T-helper 1 cell treated with Interleukin-12 subunit alpha and Interleukin-12 subunit beta and Interleukin-4 antibody, amounts not matched to agents 30 μg/mL and 1 μg/mL, for 36 hours (primary cell): Measurements from ENCODE around the gene MIA3.
A peak's percentile ranks its signal among the peaks of the same experiment; 100 is the strongest.
"Not testable (repeated sequence)": the region's sequence is repeated elsewhere in the genome, so short reads cannot be mapped to it uniquely, and the experiment has no call there.

Experiments used
- H3K27ac Mint-ChIP-seq: one replicate; pipeline ENCODE4 v1.8.0; 2021; ENCODE audit warnings: mild to moderate bottlenecking, mixed read lengths
- H3K27me3 Mint-ChIP-seq: one replicate; pipeline ENCODE4 v1.8.0; 2021; ENCODE audit warnings: low read depth, mixed read lengths
- H3K36me3 Mint-ChIP-seq: one replicate; pipeline ENCODE4 v1.8.0; 2021; ENCODE audit warnings: low read depth, mixed read lengths
- H3K4me1 Mint-ChIP-seq: one replicate; pipeline ENCODE4 v1.8.0; 2021; ENCODE audit warnings: low read depth, mixed read lengths
- H3K4me3 Mint-ChIP-seq: one replicate; pipeline ENCODE4 v1.8.0; 2021; ENCODE audit warnings: mild to moderate bottlenecking, moderate library complexity, mixed read lengths
- H3K9me3 Mint-ChIP-seq: one replicate; pipeline ENCODE4 v1.8.0; 2021; ENCODE audit warnings: mixed read lengths

The MIA3 gene

DNA sequence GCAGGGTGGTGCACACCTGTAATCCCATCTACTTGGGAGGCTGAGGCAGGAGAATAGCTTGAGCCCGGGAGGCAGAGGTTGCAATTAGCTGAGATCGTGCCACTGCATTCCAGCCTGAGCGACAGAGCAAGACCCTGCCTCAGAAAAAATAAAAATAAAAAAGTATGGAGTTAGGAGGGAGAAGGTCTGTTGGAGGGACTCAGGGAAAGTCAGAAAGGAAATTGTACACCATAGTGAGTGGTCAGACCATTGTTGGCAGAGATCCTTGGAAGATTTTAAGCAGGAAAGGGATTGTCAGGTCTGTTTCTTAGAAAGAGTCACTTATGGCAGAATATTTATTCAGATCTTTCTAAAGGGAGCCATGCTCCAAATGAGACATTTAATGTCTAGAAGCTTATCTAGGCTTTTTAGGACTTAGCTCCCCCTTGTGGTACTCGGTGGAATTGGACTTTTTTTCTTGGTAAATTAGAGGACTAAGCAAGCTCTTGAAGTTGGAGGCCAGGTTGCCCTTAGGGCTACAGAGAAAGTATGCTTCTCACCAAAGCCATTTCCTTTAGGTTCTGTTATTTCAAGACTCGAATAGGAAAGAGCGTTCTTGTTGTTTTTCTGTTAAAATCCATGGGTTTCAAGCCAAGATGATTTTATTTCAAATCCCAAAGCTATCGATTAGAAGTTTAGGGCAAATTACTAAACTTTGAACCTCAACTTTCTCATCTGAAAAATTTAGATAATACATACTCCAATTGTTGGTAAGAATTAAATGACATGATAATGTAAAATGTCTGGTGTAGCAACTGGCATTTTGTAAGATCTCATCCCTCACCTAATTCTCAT, 16.5 kb downstream of the MIA3 start:
- Mint-ChIP-seq H3K27me3 (no peaks in the 10 kb centered on the region), H3K36me3 (peaks cover 34% of the 10 kb centered on the region), H3K4me3 (no peak overlapping the region), H3K27ac (no peak overlapping the region), H3K4me1 (peaks cover 13% of the 10 kb centered on the region), H3K9me3 (no peaks in the 10 kb centered on the region)

DNA sequence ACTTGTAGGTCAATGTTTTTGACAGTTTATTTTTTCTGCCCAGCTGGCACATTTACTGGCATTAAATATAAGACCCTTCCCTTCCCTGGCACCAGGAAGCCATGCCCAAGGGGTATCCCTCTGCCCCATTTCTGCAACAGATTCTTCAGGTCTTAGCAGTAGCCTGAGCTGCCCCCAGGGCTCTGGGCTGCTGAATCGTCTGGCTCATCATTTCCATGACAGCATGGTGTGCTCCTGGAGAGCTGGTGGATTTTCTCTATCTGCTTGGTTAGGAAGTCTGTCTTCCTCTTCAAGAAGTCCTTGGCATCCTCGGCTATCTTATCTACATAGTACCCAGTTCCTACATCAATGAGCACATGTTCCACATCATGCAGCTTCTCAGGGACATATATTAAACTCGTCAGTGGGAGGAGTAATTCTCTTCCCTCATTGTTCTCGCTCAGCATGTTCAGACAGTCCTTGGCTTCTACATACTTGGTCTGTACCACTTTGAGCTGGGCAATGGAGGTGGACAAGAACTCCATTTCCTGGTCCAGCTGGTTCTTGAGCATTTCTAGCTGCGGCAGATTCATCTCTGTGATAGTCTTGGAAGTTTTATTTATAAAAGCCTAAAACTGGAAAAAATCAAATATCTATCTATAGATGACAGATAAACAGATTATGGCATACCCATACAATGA, 23.5 kb downstream of the MIA3 start:
- H3K36me3 Mint-ChIP-seq: peaks cover 22% of the 10 kb centered on the region
- H3K27ac Mint-ChIP-seq: no peak overlapping the region
- no peaks in the 10 kb centered on the region for H3K9me3 Mint-ChIP-seq
- peaks cover 17% of the 10 kb centered on the region for H3K4me1 Mint-ChIP-seq
- no peak overlapping the region for H3K4me3 Mint-ChIP-seq
- H3K27me3 Mint-ChIP-seq: no peaks in the 10 kb centered on the region

DNA sequence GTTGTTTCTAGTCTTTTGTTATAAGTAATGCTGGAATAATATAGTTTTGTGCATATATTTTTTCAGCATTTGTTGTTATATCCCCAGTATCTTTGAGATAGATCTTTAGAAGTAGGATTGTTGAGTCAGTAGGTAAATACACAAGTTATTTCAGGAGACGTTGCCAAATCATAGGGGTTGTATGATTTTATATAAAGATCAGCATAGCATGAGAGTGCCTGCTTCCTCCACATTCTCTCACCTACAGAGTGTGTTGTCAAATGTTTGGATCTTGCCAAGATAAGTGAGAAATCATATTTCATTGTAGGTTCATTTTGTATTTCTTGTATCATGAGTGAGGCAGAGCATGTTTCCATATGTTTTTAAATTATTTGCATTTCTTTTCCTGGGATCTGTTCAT, 24.6 kb downstream of the MIA3 start:
- no peaks in the 10 kb centered on the region for H3K9me3 Mint-ChIP-seq
- peaks cover 21% of the 10 kb centered on the region for H3K36me3 Mint-ChIP-seq
- peaks cover 17% of the 10 kb centered on the region for H3K4me1 Mint-ChIP-seq
- no peaks in the 10 kb centered on the region for H3K27me3 Mint-ChIP-seq
- peak overlapping the region; percentile 50 for H3K27ac Mint-ChIP-seq
- peak overlapping the region; percentile 46 for H3K4me3 Mint-ChIP-seq

DNA sequence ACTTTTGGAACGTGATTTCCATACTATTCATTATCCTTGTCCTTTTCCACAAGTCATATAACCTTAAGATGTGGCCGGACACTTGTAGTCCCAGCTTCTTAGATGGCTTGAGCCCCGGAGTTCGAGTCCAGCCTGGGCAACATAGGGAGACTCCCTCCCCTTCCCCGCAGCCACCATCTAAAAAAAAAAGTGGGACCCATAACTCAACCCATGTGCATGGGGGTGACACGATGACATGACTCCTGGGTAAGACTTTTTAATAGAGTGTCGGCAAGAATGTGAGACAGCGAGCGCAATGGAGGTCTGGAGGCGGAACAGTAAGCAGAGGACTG, 25.7 kb downstream of the MIA3 start:
- H3K36me3 Mint-ChIP-seq: peaks cover 24% of the 10 kb centered on the region
- H3K4me1 Mint-ChIP-seq: peaks cover 19% of the 10 kb centered on the region
- H3K27ac Mint-ChIP-seq: peak overlapping the region; percentile 95
- no peaks in the 10 kb centered on the region for H3K27me3 Mint-ChIP-seq
- peak overlapping the region; percentile 96 for H3K4me3 Mint-ChIP-seq
- H3K9me3 Mint-ChIP-seq: no peaks in the 10 kb centered on the region

DNA sequence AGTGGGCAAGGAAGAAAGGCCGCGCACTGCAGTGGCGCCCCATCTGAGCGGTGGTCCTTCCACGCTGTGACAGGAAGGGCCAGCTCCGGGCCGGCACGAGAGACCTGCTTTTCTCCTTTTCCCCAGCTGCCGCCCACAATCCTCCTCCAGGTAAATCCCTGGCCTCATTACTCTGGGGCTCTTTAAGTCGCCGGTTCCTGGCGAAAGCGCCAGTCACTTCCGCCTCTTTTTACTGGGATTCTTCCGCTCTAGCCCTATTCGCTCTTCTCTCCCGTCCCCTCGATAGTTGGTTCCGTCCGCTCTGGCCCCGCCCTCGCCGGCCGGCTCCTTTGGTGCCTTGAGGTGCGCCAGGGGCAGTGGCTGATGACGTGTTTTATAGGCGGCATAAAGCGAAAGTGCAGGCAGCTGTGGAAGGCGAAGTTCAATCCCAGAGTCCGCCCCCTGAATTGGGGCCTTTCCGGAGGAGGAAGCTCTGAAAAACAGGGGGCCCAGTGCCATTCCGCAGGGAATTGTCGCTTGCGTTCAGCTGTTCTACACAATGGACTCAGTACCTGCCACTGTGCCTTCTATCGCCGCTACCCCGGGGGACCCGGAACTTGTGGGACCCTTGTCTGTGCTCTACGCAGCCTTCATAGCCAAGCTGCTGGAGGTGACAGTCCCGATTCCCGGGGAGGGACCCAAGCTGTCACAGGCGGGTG, 26.2 kb downstream of the MIA3 start:
- H3K27me3 Mint-ChIP-seq: no peaks in the 10 kb centered on the region
- peak overlapping the region; percentile 95 for H3K27ac Mint-ChIP-seq
- H3K4me3 Mint-ChIP-seq: peak overlapping the region; percentile 96
- peaks cover 24% of the 10 kb centered on the region for H3K36me3 Mint-ChIP-seq
- no peaks in the 10 kb centered on the region for H3K9me3 Mint-ChIP-seq
- H3K4me1 Mint-ChIP-seq: peaks cover 20% of the 10 kb centered on the region

DNA sequence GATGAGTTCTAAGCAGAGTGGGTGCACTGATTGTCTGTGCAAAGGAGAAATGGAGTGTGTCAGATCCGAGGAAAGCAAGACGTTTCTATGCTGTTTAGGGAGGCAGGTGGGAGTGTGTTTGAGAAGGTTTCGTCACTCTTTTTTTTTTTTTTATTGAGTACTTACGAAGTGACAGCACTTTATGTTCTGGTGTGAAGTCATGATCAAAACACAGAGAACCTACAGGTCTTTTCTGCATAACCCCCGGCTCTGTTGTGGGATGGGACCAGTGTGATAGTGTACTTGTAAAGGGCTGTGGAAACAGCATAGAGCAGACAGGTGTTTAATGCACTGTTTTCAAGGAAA, 26.7 kb downstream of the MIA3 start:
- Mint-ChIP-seq H3K27ac (peak overlapping the region; percentile 95), H3K36me3 (peaks cover 24% of the 10 kb centered on the region), H3K4me1 (peaks cover 20% of the 10 kb centered on the region), H3K9me3 (no peaks in the 10 kb centered on the region), H3K27me3 (no peaks in the 10 kb centered on the region), H3K4me3 (peak overlapping the region; percentile 96)

DNA sequence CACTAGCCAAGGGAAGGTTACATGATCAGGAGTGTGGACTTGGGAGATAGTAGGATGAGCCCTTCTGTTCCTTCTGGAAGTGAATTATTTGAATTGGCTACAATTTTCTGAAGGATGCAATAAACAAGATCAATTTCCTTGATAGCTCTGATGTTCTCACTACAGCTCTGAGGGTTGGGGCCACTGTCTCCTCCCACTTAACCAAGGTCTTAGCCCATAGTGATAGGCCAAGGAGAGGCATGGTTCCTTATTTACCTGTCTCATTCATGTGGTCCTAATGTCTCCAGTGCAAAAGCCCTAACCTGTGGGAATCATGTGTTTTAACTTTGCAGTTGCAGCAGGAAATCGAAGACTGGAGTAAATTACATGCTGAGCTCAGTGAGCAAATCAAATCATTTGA, 34.8 kb downstream of the MIA3 start:
- Mint-ChIP-seq H3K36me3 (peaks cover 72% of the 10 kb centered on the region), H3K4me3 (peak overlapping the region; percentile 39), H3K27ac (peak overlapping the region; percentile 81), H3K4me1 (peaks cover 49% of the 10 kb centered on the region), H3K9me3 (no peaks in the 10 kb centered on the region), H3K27me3 (no peaks in the 10 kb centered on the region)

DNA sequence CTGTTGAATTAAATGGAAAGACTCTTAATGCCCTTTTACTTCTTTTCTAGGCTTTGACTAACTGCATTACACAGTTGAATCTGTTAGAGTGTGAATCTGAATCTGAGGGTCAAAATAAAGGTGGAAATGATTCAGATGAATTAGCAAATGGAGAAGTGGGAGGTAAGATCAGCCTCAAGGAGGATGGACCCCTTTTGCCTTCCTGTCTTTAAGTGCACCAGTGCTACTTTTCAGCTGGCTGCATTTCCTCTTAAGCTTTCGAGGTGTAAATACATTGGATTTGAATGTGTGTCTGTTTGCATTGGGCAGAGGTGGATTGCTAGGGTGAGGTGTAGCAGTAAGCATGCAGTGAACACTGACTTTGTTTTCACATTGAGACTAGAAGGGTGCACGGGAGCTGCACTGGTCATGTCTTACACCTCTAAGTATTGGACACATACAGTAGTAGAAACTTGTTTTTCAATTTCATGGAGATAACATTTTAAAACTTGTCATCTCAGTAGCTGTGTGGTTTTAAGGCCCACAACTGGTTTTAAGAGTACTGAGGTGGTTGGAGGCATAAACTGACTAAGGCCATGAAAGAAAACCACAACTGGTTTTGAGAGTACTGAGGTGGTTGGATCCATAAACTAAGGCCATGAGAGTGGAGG, 35.4 kb downstream of the MIA3 start:
- peaks cover 73% of the 10 kb centered on the region for H3K36me3 Mint-ChIP-seq
- H3K4me3 Mint-ChIP-seq: peak overlapping the region; percentile 41

DNA sequence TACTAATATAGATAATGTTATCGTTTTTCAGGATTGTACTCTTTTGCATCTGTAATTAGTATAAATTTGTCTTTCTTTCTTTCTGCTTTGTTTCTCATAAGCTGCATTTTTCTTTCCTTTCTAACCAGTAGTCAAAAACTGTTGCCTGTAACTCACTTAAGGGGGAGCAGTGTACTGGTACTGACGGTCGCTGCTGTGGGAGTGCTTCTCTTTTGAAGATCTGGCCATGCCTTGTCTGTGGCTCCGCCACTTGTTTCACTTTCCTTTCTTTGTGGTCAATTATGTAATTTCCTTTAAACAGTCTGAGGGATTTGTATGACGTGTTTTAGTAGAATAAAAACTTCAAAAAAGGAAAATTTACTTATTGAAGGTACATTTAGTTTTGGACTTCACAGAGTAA, 37.0 kb downstream of the MIA3 start:
- no peaks in the 10 kb centered on the region for H3K27me3 Mint-ChIP-seq
- H3K4me1 Mint-ChIP-seq: peaks cover 48% of the 10 kb centered on the region
- no peaks in the 10 kb centered on the region for H3K9me3 Mint-ChIP-seq
- peak overlapping the region; percentile 67 for H3K4me3 Mint-ChIP-seq
- peaks cover 78% of the 10 kb centered on the region for H3K36me3 Mint-ChIP-seq
- peak overlapping the region; percentile 93 for H3K27ac Mint-ChIP-seq

More for the DNA sequence above, 35.4 kb downstream of the MIA3 start:
- Mint-ChIP-seq H3K27ac (peak overlapping the region; percentile 81), H3K9me3 (no peaks in the 10 kb centered on the region), H3K4me1 (peaks cover 49% of the 10 kb centered on the region), H3K27me3 (no peaks in the 10 kb centered on the region)

DNA sequence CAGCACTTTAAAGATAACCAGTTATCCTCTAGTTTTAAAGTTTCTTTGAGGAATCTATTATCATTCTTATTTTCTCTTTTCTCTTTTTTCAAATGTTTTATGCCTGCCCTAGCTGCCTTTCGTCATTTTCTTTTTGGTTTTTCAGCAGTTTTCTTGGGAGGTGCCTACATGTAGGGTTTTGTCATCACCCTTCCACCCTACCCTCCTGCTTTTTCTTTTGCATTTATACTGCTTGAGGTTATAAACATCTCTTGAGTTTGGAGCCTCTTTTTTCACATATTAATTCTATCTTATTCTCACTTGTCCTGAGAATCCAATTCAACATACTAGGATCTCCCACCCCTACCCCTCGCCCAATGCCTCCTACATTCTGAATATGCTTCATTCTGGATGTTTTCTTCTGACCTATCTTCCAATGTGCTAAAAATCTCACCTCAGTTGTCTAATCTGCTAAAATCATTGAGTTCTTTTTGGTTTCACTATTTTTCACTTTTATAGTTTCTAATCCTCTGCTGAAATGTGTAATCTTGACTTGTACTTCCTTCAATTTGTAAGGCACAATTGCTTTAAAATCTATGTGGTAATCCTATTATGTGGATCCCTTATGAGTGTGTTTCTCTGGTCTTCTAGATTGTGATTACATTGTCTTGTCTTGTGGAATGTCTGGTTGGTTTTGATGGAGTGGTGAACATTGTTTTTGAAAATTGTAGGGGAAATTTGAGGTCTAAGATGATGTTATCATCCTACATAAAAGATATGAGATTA, 38.7 kb downstream of the MIA3 start:
- Mint-ChIP-seq H3K4me3 (peak overlapping the region; percentile 8), H3K4me1 (peaks cover 50% of the 10 kb centered on the region)

DNA sequence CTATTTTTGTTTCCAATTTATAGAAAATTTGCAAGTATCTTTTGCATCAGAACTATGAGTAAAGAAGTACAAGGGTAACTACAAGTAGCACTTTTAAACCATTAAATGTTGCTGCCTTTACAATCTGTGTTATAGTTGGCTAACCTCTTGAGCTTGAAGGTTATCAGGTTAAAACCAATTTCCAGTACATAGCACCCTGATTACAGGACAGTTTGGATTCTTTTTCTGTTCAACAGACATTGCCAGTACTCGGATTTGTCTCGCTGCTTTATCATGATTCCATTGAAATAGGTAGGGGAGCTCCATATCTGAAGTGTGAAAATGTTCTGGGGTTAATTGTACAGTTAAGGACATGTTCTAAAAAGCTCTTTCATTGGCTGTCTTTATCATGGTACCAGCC, 40.0 kb downstream of the MIA3 start:
- Mint-ChIP-seq H3K27ac (no peak overlapping the region), H3K27me3 (no peaks in the 10 kb centered on the region), H3K9me3 (no peaks in the 10 kb centered on the region), H3K4me3 (no peak overlapping the region), H3K36me3 (peaks cover 76% of the 10 kb centered on the region), H3K4me1 (peaks cover 45% of the 10 kb centered on the region)

More for the DNA sequence above, 38.7 kb downstream of the MIA3 start:
- Mint-ChIP-seq H3K27me3 (no peaks in the 10 kb centered on the region), H3K27ac (peak overlapping the region; percentile 29), H3K9me3 (no peaks in the 10 kb centered on the region), H3K36me3 (peaks cover 76% of the 10 kb centered on the region)

DNA sequence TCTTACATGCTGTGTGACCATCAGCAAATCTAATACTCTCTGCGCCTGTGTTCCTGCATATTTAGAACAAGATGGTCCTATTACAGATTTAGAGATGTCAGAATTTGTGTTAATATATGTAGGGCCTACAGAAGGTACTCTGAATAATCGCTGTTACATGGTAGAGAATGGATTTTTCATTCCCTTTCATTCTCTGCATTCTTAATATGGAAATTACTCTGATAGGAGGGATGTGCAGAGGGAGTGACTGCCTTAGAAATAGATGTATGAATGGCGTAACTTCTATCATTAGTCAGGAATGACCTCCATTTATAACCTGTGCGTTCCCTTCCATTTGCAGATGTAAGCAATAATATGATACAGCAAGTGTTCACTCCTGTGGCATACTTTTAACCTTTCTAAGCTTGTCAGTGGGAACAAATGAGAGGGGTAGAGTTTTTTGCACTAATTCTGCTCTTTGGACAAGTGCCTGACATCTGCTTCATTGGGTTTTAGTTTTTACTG, 45.6 kb downstream of the MIA3 start:
- Mint-ChIP-seq H3K27ac (no peak overlapping the region), H3K9me3 (no peaks in the 10 kb centered on the region), H3K27me3 (no peaks in the 10 kb centered on the region), H3K4me1 (peaks cover 9% of the 10 kb centered on the region), H3K4me3 (no peak overlapping the region), H3K36me3 (peaks cover 55% of the 10 kb centered on the region)

DNA sequence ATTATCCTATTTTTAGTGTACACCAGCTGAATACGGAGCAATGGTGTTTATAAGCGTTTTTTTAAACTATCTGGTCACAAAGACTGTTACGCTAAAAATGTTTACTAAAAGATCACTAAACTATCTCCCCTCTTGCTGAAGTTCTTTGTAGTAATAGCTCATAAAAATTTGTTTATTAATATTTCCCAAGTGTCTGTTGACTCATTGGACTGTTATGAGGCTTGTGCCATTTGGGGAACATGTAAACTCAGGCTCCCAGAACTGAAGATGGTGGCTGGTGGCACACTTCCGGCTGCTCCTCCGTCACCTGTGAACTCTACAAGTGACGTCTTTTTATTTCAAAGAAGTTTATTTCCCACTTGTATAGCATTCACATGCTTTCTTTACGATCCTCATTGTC, 48.1 kb downstream of the MIA3 start:
- H3K27me3 Mint-ChIP-seq: no peaks in the 10 kb centered on the region
- H3K4me3 Mint-ChIP-seq: no peak overlapping the region
- H3K36me3 Mint-ChIP-seq: peaks cover 44% of the 10 kb centered on the region
- H3K27ac Mint-ChIP-seq: no peak overlapping the region
- H3K9me3 Mint-ChIP-seq: no peaks in the 10 kb centered on the region
- H3K4me1 Mint-ChIP-seq: peaks cover 12% of the 10 kb centered on the region

DNA sequence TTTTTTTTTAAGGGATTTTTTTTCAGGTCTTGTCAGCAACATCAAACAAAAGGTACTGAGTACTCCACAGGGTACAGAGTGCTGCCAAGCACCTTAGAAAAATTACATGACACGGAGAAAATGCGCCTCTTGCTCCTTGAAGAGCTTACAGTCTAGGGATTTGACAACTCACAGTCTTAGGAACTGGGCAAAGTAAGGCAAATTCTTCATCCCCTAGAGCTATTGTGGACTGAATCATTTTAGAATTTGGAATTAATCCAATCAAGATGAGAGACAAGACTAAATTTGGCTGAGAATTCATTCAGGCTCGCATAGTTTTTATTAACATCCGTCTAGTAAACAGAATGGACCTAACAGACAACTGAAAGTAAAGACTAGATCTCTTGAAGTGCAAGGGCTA, 50.3 kb downstream of the MIA3 start:
- not testable (repeated sequence) for H3K9me3 Mint-ChIP-seq, H3K27me3 Mint-ChIP-seq, H3K27ac Mint-ChIP-seq, H3K4me3 Mint-ChIP-seq
- H3K4me1 Mint-ChIP-seq: peaks cover 10% of the 10 kb centered on the region
- peaks cover 41% of the 10 kb centered on the region for H3K36me3 Mint-ChIP-seq
